Keratinocyte (primary cell): Measurements from ENCODE around the gene PIAS1.

Experiments used
- CTCF ChIP-seq, 3 experiments: IDR thresholded peaks in 1 of 3; conservative IDR thresholded peaks in 1 of 3; optimal IDR thresholded peaks in 1 of 3; 2 replicates in 2 of 3; 3 replicates in 1 of 3; pipeline versions ENCODE3 to v1.5.1; 2011; ENCODE audit warnings: low read length in 3 of 3, mild to moderate bottlenecking in 3 of 3, moderate library complexity in 2 of 3, control low read depth in 1 of 3, inconsistent platforms in 1 of 3; ENCODE audit not compliant: insufficient read depth in 2 of 3; ENCODE audit errors: extremely low read depth in 1 of 3
- EZH2 ChIP-seq: IDR thresholded peaks from one replicate; pipeline ENCODE4 v1.6.1; 2012; ENCODE audit warnings: inconsistent platforms, mild to moderate bottlenecking, low read length, moderate library complexity

GRCh38 chr15:68232937-68233336 lies 178.8 kb downstream of the PIAS1 start:
- TF ChIP-seq CTCF (optimal IDR thresholded peaks at IDR 0.05 in 1 of 3, IDR thresholded peaks at IDR 0.05 in 1 of 3, conservative IDR thresholded peaks at IDR 0.05 in 1 of 3; ENCODE audit: extremely low read depth in 1 of 3, insufficient read depth in 2 of 3, low read length in 3 of 3) (no peak), EZH2 (no peak)
